Upper lobe of left lung (tissue), 6 donors: ENCODE measurements around the gene PRM2. TPM values are rescaled to one million over a fixed set of nuclear protein-coding genes. Genes with fewer than 3 reads are reported as not detected.
A peak's percentile ranks its signal among the peaks of the same experiment; 100 is the strongest.

Experiments used
- ATAC-seq, 2 donors: fragments of 200-7000 bp; cut with Tn5 transposase; one replicate each; pipeline ENCODE4 v1.9.1; 2022; ENCODE audit warnings: mild to moderate bottlenecking in 2 of 2, moderate library complexity in 2 of 2; ENCODE audit not compliant: low FRiP score in 2 of 2
- DNase-seq, 2 donors: peaks; one replicate each; pipeline ENCODE4 v3.0.0-alpha.2; 2019 to 2020
- H3K27ac ChIP-seq, 4 donors: fragments of 200-600 bp; sonication (generic); one replicate each; pipeline ENCODE4 v1.5.1; 2016 to 2019
- H3K27me3 ChIP-seq, 4 donors: fragments of 200-600 bp; sonication (generic); one replicate each; pipeline ENCODE4 v1.5.1; 2017 to 2019
- H3K36me3 ChIP-seq, 4 donors: fragments of 200-600 bp; sonication (generic); one replicate each; pipeline ENCODE4 v1.5.1; 2016 to 2019
- H3K4me1 ChIP-seq, 4 donors: fragments of 200-600 bp; sonication (generic); one replicate each; pipeline ENCODE4 v1.5.1; 2018 to 2019
- H3K4me3 ChIP-seq, 4 donors: fragments of 200-600 bp; sonication (generic); one replicate each; pipeline ENCODE4 v1.5.1; 2017 to 2019; ENCODE audit warnings: mild to moderate bottlenecking in 2 of 4, moderate library complexity in 1 of 4
- H3K9me3 ChIP-seq, 4 donors: fragments of 200-600 bp; sonication (generic); one replicate each; pipeline ENCODE4 v1.5.1; 2018 to 2019
- EP300 ChIP-seq, 4 donors: sonication (generic); formaldehyde crosslinking; IDR thresholded peaks; one replicate each; pipeline ENCODE4 v1.5.1; 2017; ENCODE audit warnings: antibody characterized with exemption in 4 of 4, control low read depth in 2 of 4
- POLR2A ChIP-seq, 4 donors: fragments of 450-650 bp; IDR thresholded peaks; one replicate each; pipeline ENCODE4 v1.5.1; 2016 to 2017; ENCODE audit warnings: antibody characterized with exemption in 4 of 4, mild to moderate bottlenecking in 2 of 4
- POLR2AphosphoS5 ChIP-seq, 2 donors: sonication (generic); formaldehyde crosslinking; IDR thresholded peaks; one replicate each; pipeline ENCODE4 v1.5.1; 2017; ENCODE audit warnings: antibody characterized with exemption in 2 of 2
- WGBS, 2 donors: methylation state at CpG; one replicate each; pipeline ENCODE4 v1.1.5; 2017 to 2018; 5-methylcytosine and 5-hydroxymethylcytosine counted together
- total RNA-seq, 6 donors: library from RNA; depleted of rRNA in 4 of 6; stranded (reverse); fragments of >200 nt in 4 of 6; gene quantifications; one replicate each; pipeline versions ENCODE4 v1.1.0 to v1.2.1, GENCODE V29; 2016 to 2021
- TF ChIP-seq, protein P1 (sequence below), 6 experiments: fragments of 450-650 bp in 4 of 6; fragments of 200-600 bp in 2 of 6; sonication (generic) in 2 of 6; IDR thresholded peaks; one replicate each; pipeline ENCODE4 v1.5.1; 2016 to 2019; ENCODE audit warnings: antibody characterized with exemption in 6 of 6
- donor health status: DM: no; HTN: no; CAD: no; lungs with moderate emphysema.
- donor health status: DM: no; HTN: yes; CAD: no; lungs with severe emphysema.

The PRM2 gene
- total RNA-seq, 6 donors from 2014 or later = not detected

DNA sequence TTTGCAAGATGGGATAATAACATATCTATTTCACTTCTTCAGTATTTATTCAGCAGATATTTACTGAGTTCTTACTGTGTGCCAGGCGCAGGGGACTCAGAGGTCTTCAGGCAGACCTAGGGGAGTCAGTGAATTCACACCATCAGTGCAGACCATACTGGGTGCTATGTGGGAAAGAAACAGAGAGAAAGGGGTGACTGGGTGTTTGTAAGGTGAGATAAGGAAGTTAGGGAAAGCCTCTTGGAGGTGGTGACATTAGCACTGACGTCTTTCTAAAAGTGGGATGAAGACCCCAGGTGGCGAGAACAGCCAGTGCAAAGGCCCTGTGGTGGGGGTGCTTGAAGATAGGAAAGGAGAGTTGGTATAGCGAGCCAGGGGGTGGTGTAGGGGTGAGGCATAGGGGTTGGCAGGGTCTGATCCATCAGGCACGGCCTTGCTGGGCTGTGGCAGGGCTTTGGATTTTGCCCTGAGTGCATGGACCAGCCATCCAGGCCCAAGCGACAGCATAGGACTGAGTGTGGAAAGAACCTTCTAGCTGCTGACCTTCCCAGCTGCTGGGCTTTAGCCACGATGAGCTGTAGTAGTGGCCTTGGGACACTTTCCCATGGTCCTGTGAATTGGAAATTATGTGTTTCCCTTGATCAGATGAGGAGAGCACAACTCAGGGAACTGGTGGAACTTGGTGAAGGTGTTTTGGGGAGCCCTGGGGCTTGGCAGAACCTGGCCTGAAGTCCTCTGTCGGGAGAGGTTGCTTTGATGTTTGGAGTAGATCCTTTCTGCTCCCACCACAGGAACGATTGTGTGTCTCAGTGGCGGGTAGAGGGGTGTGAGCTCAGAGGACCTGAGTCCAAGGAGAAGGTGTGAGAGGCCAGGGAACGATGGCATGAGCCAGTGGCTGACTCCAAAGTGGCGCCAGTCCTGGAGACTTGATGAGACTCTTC is 16.4 kb downstream of the PRM2 start:
- WGBS, 2 donors = 90 to 91% methylated on average over 12 of the region's 12 CpGs
- ATAC-seq = no peak
- H3K27ac ChIP-seq = peak overlapping the region in 3 of 4 donors; percentile 45 to 67 (median 46)

DNA sequence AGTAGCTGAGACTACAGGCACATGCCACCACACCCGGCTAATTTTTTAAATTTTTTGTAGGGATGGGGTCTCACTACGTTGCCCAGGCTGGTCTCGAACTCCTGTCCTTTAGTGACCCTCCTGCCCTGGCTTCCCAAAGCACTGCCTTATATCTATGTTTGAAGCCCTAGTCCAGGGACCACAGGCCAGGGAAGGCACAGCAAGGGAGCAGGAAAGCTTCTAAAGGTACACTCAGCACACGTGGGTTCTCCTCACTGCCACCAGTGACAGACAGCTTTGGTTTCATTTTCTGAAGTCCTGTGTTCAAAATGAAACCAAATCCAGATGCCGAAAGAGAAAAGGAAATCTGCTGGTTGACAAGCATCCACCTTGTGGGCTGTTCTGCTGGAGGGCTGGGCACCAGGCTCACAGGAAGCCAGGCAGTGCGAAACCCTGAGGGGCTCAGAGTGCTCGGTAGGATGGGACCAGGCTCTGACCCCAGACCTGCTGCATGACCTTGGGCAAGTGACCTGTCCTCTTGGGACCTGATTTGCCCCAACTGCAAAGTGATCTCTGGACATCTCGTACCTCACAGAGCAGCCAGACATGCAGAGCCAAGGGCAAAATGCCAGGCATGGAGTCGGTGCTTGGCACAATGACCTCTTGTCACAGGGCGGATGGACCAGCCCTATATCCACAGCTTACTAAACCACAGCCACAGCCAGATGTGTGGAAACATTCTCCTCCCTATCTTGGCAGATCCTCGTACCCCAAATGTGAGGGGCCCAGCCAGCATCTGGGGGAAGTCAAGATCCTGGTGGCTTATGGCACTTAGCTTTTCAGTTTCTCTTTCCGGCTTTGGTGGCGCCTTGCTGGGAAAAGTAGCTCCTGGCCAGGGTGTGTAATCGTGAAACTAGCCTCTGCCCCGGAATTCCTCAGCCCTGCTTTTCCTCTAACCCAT is 17.5 kb downstream of the PRM2 start:
- TF ChIP-seq, protein P1, sequence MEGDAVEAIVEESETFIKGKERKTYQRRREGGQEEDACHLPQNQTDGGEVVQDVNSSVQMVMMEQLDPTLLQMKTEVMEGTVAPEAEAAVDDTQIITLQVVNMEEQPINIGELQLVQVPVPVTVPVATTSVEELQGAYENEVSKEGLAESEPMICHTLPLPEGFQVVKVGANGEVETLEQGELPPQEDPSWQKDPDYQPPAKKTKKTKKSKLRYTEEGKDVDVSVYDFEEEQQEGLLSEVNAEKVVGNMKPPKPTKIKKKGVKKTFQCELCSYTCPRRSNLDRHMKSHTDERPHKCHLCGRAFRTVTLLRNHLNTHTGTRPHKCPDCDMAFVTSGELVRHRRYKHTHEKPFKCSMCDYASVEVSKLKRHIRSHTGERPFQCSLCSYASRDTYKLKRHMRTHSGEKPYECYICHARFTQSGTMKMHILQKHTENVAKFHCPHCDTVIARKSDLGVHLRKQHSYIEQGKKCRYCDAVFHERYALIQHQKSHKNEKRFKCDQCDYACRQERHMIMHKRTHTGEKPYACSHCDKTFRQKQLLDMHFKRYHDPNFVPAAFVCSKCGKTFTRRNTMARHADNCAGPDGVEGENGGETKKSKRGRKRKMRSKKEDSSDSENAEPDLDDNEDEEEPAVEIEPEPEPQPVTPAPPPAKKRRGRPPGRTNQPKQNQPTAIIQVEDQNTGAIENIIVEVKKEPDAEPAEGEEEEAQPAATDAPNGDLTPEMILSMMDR (IDR thresholded peaks at IDR 0.05) = no peak
- TF ChIP-seq POLR2A (IDR thresholded peaks at IDR 0.05) (no peak), POLR2AphosphoS5 (IDR thresholded peaks at IDR 0.05) (no peak), EP300 (IDR thresholded peaks at IDR 0.05) (no peak)
- Histone ChIP-seq H3K27me3 (no peaks in the 10 kb centered on the region), H3K4me1 (peaks cover 34 to 44% (median 39%) of the 10 kb centered on the region in 4 donors), H3K4me3 (peak overlapping the region in 3 of 4 donors; percentile 2 to 29 (median 28)), H3K27ac (peak overlapping the region; percentile 45 to 75 (median 56)), H3K9me3 (no peaks in the 10 kb centered on the region), H3K36me3 (peaks cover 0 to under 1% (median 0%) of the 10 kb centered on the region in 4 donors)
- WGBS, 2 donors = 27 to 30% methylated on average over 14 to 15 of the region's 15 CpGs
- ATAC-seq = no peak
- peak in 1 of 2 donors; percentile 73 for DNase-seq

More for the DNA sequence above, 16.4 kb downstream of the PRM2 start:
- H3K27me3 ChIP-seq = no peaks in the 10 kb centered on the region
- TF ChIP-seq POLR2AphosphoS5 (IDR thresholded peaks at IDR 0.05) (no peak), POLR2A (IDR thresholded peaks at IDR 0.05) (no peak), EP300 (IDR thresholded peaks at IDR 0.05) (no peak)
- TF ChIP-seq, protein P1 (IDR thresholded peaks at IDR 0.05) = no peak
- no peak for DNase-seq
- peaks cover 25 to 34% (median 29%) of the 10 kb centered on the region in 4 donors for H3K4me1 ChIP-seq
- H3K4me3 ChIP-seq = no peak overlapping the region
- H3K9me3 ChIP-seq = no peaks in the 10 kb centered on the region
- H3K36me3 ChIP-seq = no peaks in the 10 kb centered on the region

DNA sequence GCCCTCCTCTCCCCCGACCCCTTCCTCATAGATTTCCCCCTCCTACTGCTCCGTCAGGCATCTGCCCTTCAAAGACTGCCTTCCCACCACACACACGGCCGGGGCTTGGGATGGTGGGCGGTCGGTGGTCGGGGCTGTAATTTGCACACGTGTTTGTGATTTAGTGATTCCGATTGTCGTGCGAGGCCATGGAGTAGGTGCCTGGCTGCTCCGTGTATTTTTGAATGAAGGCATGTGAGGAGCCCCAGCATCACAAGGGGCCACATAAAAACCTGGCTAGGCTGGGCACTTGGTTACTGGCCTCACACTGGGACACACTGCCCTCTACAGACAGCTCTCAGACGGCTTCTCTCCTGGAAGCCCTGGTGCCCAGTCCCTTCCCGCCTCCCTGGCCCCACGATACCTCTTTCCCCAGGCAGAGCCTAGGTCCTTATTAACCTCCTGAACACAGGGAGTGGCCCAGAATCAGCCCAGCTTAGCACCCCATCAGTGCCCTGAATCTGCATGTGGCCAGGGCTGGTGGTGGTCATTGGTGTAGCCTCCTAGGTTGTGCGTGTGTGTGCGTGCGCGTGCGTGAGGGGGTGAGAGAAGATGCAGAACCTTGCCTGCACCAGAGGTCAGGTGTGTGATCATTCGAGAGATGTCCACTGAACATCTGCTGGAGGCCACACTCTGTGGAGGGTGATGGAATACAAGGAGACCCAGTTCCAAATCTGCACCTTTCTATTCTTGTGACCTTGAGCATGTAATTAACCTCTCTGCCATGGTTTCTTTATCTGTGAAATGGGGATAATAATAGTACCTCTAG is 18.9 kb downstream of the PRM2 start:
- Histone ChIP-seq H3K36me3 (peaks cover 0 to 7% (median 0%) of the 10 kb centered on the region in 4 donors), H3K27ac (peak overlapping the region; percentile 91 to 100 (median 96)), H3K4me1 (peaks cover 42 to 51% (median 45%) of the 10 kb centered on the region in 4 donors), H3K27me3 (no peaks in the 10 kb centered on the region), H3K9me3 (no peaks in the 10 kb centered on the region), H3K4me3 (peak overlapping the region; percentile 73 to 93 (median 90))
- ATAC-seq = peak; percentile 77 to 89
- DNase-seq = peak; percentile 67 to 90
- WGBS, 2 donors = 24 to 29% methylated on average over 19 to 21 of the region's 21 CpGs
- TF ChIP-seq POLR2A (IDR thresholded peaks at IDR 0.05) = no peak
- no peak for TF ChIP-seq EP300 (IDR thresholded peaks at IDR 0.05)
- no peak for TF ChIP-seq POLR2AphosphoS5 (IDR thresholded peaks at IDR 0.05)
- TF ChIP-seq, protein P1 (IDR thresholded peaks at IDR 0.05) = peak; percentile 68 to 83 (median 74)

DNA sequence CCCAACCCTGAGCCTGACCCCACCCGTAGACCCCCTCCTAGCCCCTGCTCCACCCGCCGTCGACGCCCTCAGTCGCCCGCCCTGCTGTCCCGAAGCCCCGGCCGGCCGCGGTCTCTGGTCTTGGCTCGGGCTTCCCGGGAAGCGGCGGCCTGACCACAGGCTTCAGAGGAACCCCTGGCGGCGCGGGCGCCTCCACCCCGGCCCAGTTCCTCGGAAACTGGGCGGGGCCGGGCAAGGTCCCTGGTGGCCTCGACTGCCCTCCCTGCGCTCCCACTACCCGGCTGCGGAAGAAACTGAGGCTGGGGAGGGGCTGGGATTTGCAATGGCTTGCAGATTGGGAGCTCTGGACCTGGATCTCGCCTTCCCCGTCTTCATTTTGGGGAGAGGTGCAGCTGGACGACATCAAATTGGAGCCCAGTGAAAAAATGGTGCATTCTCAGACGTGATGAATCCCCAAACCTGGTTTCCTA is 19.6 kb downstream of the PRM2 start:
- peaks cover 0 to 7% (median 0%) of the 10 kb centered on the region in 4 donors for H3K36me3 ChIP-seq
- peak; percentile 60 to 66 for ATAC-seq
- WGBS, 2 donors = 0 to 1% methylated on average over 2 to 29 of the region's 32 CpGs
- peaks cover 42 to 51% (median 45%) of the 10 kb centered on the region in 4 donors for H3K4me1 ChIP-seq
- peak; percentile 79 to 93 for DNase-seq
- no peak for TF ChIP-seq POLR2AphosphoS5 (IDR thresholded peaks at IDR 0.05)
- TF ChIP-seq, protein P1 (IDR thresholded peaks at IDR 0.05) = no peak
- TF ChIP-seq POLR2A (IDR thresholded peaks at IDR 0.05) = no peak
- no peak for TF ChIP-seq EP300 (IDR thresholded peaks at IDR 0.05)
- peak overlapping the region; percentile 91 to 100 (median 96) for H3K27ac ChIP-seq
- H3K27me3 ChIP-seq = no peaks in the 10 kb centered on the region
- no peaks in the 10 kb centered on the region for H3K9me3 ChIP-seq
- peak overlapping the region; percentile 73 to 93 (median 90) for H3K4me3 ChIP-seq
